HG03280 (cell line): Measurements from ENCODE around the gene LRRC10B.

Experiments
- ATAC-seq: cut with Tn5 transposase; IDR thresholded peaks from one replicate; pipeline ENCODE4 v1.9.1; 2021; ENCODE audit warnings: mild to moderate bottlenecking, moderate library complexity; ENCODE audit not compliant: unreplicated experiment

Gene LRRC10B

GRCh38 chr11:61543606-61544306 is 35.2 kb downstream of the LRRC10B start:
- no peak for ATAC-seq

- no peak for ATAC-seq
Measured at GRCh38 chr11:61544466-61544865, 35.9 kb downstream of the LRRC10B start.

- ATAC-seq: no peak
Measured at GRCh38 chr11:61545341-61545740, 36.8 kb downstream of the LRRC10B start.

GRCh38 chr11:61545921-61546320 is 37.4 kb downstream of the LRRC10B start:
- no peak for ATAC-seq

- ATAC-seq: no peak
Measured at GRCh38 chr11:61546663-61547062, 38.1 kb downstream of the LRRC10B start.

DNA sequence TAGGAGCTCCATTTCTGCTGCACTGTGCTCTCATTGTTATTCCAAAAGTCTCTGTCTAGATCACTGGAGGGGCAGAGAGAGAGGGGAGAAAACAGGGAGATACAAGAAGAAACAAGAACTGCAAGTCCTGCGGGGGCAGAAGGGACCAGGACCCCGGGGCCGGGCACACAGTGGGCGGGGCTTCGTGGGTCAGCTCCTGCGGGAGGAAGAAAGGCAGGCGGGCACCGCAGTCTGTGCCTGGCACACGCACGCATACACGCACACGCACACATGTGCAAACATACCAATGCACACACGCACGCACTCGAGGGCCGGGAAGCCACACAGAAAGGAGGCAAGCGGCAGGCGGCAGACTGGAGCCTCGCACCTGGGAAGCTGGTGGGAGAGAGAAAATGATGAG is 38.7 kb downstream of the LRRC10B start:
- ATAC-seq: no peak

GRCh38 chr11:61549177-61549576 is 40.6 kb downstream of the LRRC10B start:
- ATAC-seq: no peak

- ATAC-seq: no peak
Measured at GRCh38 chr11:61549662-61550568, 41.4 kb downstream of the LRRC10B start.

DNA sequence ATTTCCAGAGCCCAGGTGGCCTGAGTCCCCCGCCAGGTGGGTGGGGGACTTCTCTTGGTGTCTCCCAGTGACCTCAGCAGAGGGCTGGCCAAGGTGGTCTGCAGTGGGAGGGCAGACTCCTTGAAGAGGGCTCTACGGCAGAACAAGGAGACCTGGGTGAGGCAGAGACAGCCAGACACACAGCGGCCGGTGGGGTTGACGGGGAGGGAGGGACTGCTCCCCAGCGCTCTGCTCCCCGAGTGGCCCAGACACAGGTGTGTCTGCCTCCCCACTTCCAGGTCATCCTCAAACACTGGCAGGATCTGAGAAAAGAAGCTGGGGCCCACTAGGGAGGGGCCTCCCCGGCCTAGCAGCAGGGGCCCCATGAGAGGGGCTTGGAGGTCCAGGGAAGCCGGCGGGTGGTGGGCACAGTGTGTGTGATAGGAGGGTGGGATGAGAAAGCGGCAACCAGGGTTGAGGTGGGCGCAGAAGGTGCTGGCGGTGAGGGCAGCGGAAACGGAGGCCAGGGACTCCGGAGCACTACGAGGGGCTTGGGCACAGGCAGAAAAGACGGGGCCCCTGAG is 42.2 kb downstream of the LRRC10B start:
- no peak for ATAC-seq

- no peak for ATAC-seq
Measured at GRCh38 chr11:61551634-61552033, 43.1 kb downstream of the LRRC10B start.

GRCh38 chr11:61552108-61552635 is 43.6 kb downstream of the LRRC10B start:
- no peak for ATAC-seq

GRCh38 chr11:61553373-61554171 is 45.0 kb downstream of the LRRC10B start:
- ATAC-seq: no peak

DNA sequence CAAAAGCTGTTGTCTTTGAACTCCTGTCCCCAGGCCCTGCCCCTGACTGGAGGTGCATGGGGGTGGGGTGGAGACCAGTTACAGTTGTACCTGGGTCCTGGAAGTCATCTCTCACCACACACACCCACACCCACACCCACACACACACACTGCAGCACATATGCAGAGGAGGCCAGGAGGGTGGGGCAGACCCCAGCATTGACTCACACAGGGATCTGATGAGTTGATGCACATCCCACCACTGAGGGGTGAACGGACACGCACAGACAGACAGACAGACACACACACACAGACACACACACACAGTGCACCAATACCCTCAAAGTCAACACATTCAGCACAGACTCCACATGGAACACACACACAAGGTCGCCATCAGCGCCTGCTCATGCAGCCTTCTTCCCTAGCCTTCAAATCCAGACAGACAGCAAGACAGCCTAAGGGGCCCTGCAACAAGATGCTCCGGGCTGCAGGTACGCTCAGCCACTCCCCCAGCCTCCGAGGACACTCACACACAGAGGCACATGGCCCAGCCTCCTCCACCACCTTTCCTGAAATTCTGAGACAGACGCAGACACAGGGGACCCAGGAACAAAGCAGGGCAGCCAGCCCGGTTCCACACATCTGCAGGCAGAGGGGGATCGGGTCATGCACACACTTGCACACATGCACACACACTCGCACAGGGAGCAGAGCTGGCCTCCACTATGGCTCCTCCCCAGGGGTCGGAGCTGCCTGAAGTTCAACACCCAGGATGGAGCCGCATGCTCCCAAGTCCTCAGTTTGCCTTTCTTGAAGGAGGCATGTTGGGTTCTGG is 45.8 kb downstream of the LRRC10B start:
- ATAC-seq: no peak

GRCh38 chr11:61555051-61555969 is 46.8 kb downstream of the LRRC10B start:
- no peak for ATAC-seq

GRCh38 chr11:61555978-61556377 is 47.4 kb downstream of the LRRC10B start:
- no peak for ATAC-seq

DNA sequence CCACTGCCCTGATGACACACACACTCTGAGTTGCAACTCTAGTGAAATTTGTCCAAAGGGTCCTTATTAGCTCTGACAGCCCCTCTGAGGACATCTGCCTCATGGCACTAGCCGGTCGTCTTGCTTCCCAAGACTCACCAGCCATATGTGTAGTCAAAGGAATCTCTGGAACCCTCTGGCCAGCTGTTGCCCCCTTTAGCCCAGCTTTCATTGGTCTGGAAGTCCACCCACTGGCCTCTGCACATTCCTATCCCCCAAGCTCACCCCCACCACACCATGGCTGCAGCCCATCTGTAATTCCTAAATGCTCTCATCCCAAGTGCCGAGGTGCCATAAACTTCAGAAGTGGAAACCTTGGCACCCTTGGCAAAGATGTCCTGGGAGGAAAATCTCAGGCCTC is 48.1 kb downstream of the LRRC10B start:
- no peak for ATAC-seq
